HCT116 (cell line): ENCODE results near the gene ARHGEF12. TPM values are rescaled to one million over a fixed set of nuclear protein-coding genes. Genes with fewer than 3 reads are reported as not detected.

ENCODE experiments used
- ATAC-seq: fragments of 200-7000 bp; cut with Tn5 transposase; 2 replicates; pipeline ENCODE4 v1.9.1; 2020; ENCODE audit warnings: mild to moderate bottlenecking, moderate library complexity
- BruUV-seq: library from RNA; stranded (reverse); fragments of 400-500 nt; replicated peaks from 2 replicates; lab custom pipeline; 2021; lab: Mats Ljungman, UMichigan
- CTCF ChIA-PET: fragments of 300-600 bp; sonication (Branson Sonifier 250); formaldehyde crosslinking; loops from one replicate; lab custom pipeline; 2021; ENCODE audit warnings: antibody characterized with exemption; lab: Charles Lee
- POLR2A ChIA-PET: fragments of 300-600, 350-600 bp; sonication (Branson Sonifier 250); formaldehyde crosslinking; loops from one replicate; lab custom pipeline; 2021; ENCODE audit warnings: antibody characterized with exemption; lab: Charles Lee
- RAD21 ChIA-PET, 2 experiments: fragments of 300-600 bp; sonication (Branson Sonifier 250); formaldehyde crosslinking; loops; one replicate each; lab custom pipeline; 2023; ENCODE audit warnings: low total read pairs in 2 of 2; ENCODE audit not compliant: uncharacterized antibody in 2 of 2, unreplicated experiment in 2 of 2, low non-redundant PET in 1 of 2; lab: Charles Lee
- DNase-seq: peaks from one replicate; pipeline ENCODE4 v3.0.0-alpha.2; 2010; ENCODE audit warnings: low read depth, low spot score
- H2AFZ ChIP-seq: fragments of 200-600 bp; shearing (Covaris generic), sonication (generic); 2 replicates; pipeline ENCODE4 v1.6.1; 2017; ENCODE audit warnings: low read depth, mixed run types, mixed read lengths, antibody characterized with exemption, low read length; ENCODE audit not compliant: poor library complexity, severe bottlenecking
- H3K27ac ChIP-seq: 2 replicates; pipeline ENCODE4 v1.5.1; 2012; ENCODE audit warnings: low read depth, low read length
- H3K27me3 ChIP-seq: fragments of 200-600 bp; sonication (generic); 2 replicates; pipeline ENCODE4 v1.6.1; 2016; ENCODE audit warnings: mixed run types, low read length, mixed read lengths; ENCODE audit not compliant: insufficient read depth
- H3K36me3 ChIP-seq, 2 experiments: fragments of 200-500 bp in 1 of 2; fragments of 200-600 bp in 1 of 2; sonication (Bioruptor generic) in 1 of 2; sonication (generic) in 1 of 2; 2 replicates each; pipeline versions ENCODE4 v1.5.1 to v1.6.1; 2014 to 2016; ENCODE audit warnings: low read length in 2 of 2, inconsistent platforms in 1 of 2, mixed read lengths in 1 of 2, mixed run types in 1 of 2; ENCODE audit not compliant: insufficient read depth in 2 of 2, control insufficient read depth in 1 of 2
- H3K4me1 ChIP-seq, 2 experiments: fragments of 200-600 bp in 1 of 2; sonication (generic) in 1 of 2; 2 replicates each; pipeline versions ENCODE4 v1.5.1 to v1.6.1; 2012 to 2017; ENCODE audit warnings: low read length in 2 of 2, inconsistent platforms in 1 of 2, mild to moderate bottlenecking in 1 of 2, mixed read lengths in 1 of 2, mixed run types in 1 of 2, moderate library complexity in 1 of 2; ENCODE audit not compliant: insufficient read depth in 2 of 2, control insufficient read depth in 1 of 2
- H3K4me2 ChIP-seq: fragments of 200-600 bp; sonication (generic); 2 replicates; pipeline ENCODE4 v1.6.1; 2017; ENCODE audit warnings: mixed run types, low read length, mixed read lengths
- H3K4me3 ChIP-seq, 2 experiments: fragments of 200-600 bp in 1 of 2; sonication (generic) in 1 of 2; replicated peaks in 1 of 2; 2 replicates each; pipeline ENCODE4 v1.5.1; 2011 to 2016; ENCODE audit warnings: low read length in 2 of 2, control low read depth in 1 of 2, low read depth in 1 of 2, mild to moderate bottlenecking in 1 of 2, mixed read lengths in 1 of 2, mixed run types in 1 of 2
- H3K79me2 ChIP-seq: fragments of 200-600 bp; sonication (generic); 2 replicates; pipeline ENCODE4 v1.6.1; 2017; ENCODE audit warnings: mild to moderate bottlenecking, mixed run types, low read length, moderate library complexity, mixed read lengths; ENCODE audit not compliant: insufficient read depth
- H3K9ac ChIP-seq: fragments of 200-600 bp; sonication (generic); 2 replicates; pipeline ENCODE4 v1.6.1; 2016; ENCODE audit warnings: low read length, mixed read lengths
- H3K9me2 ChIP-seq: fragments of 200-600 bp; sonication (generic), shearing (Covaris generic); 2 replicates; pipeline ENCODE4 v1.6.1; 2017; ENCODE audit warnings: mixed run types, mild to moderate bottlenecking, moderate library complexity; ENCODE audit not compliant: insufficient read depth
- H3K9me3 ChIP-seq, 2 experiments: fragments of 200-500 bp in 1 of 2; fragments of 200-600 bp in 1 of 2; sonication (Bioruptor generic) in 1 of 2; sonication (generic) in 1 of 2; 2 replicates each; pipeline ENCODE4 v1.6.1; 2014 to 2017; ENCODE audit warnings: low read length in 2 of 2, mixed read lengths in 2 of 2, inconsistent platforms in 1 of 2, low read depth in 1 of 2, mild to moderate bottlenecking in 1 of 2, mixed run types in 1 of 2, moderate library complexity in 1 of 2; ENCODE audit not compliant: control insufficient read depth in 1 of 2, insufficient read depth in 1 of 2
- H4K20me1 ChIP-seq: fragments of 200-600 bp; sonication (generic), shearing (Covaris generic); 2 replicates; pipeline ENCODE4 v1.6.1; 2017; ENCODE audit warnings: mixed run types, mild to moderate bottlenecking, moderate library complexity; ENCODE audit not compliant: insufficient read depth
- CBX3 ChIP-seq: IDR thresholded peaks from 2 replicates; pipeline ENCODE4 v1.6.1; 2012; ENCODE audit warnings: low read depth
- CEBPB ChIP-seq: IDR thresholded peaks from 2 replicates; pipeline ENCODE4 v1.6.1; 2012; ENCODE audit warnings: low read depth
- EGR1 ChIP-seq: IDR thresholded peaks from 2 replicates; pipeline ENCODE4 v1.6.1; 2012; ENCODE audit warnings: low read depth
- ELF1 ChIP-seq: IDR thresholded peaks from 2 replicates; pipeline ENCODE4 v1.6.1; 2012; ENCODE audit warnings: low read depth, borderline replicate concordance
- FOSL1 ChIP-seq: IDR thresholded peaks from 2 replicates; pipeline ENCODE4 v1.6.1; 2012; ENCODE audit warnings: low read depth
- JUND ChIP-seq: IDR thresholded peaks from 2 replicates; pipeline ENCODE4 v1.6.1; 2012
- POLR2A ChIP-seq: IDR thresholded peaks from 2 replicates; pipeline ENCODE4 v1.7.0; 2011; ENCODE audit warnings: borderline replicate concordance; ENCODE audit not compliant: insufficient read depth, insufficient read length; ENCODE audit errors: extremely low read depth
- POLR2AphosphoS5 ChIP-seq: IDR thresholded peaks from 2 replicates; pipeline ENCODE4 v1.6.1; 2011; ENCODE audit warnings: mild to moderate bottlenecking, low read depth, low read length, moderate library complexity
- RAD21 ChIP-seq: IDR thresholded peaks from 2 replicates; pipeline ENCODE4 v1.6.1; 2012; ENCODE audit warnings: low read depth, mild to moderate bottlenecking
- SIN3A ChIP-seq: IDR thresholded peaks from 2 replicates; pipeline ENCODE4 v1.6.1; 2012; ENCODE audit warnings: low read depth
- SP1 ChIP-seq: IDR thresholded peaks from 2 replicates; pipeline ENCODE4 v1.6.1; 2012; ENCODE audit warnings: low read depth
- SRF ChIP-seq: IDR thresholded peaks from 2 replicates; pipeline ENCODE4 v1.6.1; 2012; ENCODE audit warnings: low read depth
- TCF7L2 ChIP-seq: IDR thresholded peaks from 2 replicates; pipeline ENCODE4 v1.7.0; 2011; ENCODE audit warnings: borderline replicate concordance, inconsistent platforms; ENCODE audit not compliant: insufficient read depth, insufficient read length; ENCODE audit errors: extremely low read depth
- YY1 ChIP-seq: IDR thresholded peaks from 2 replicates; pipeline ENCODE4 v1.6.1; 2011; ENCODE audit warnings: low read length, low read depth, moderate library complexity, mild to moderate bottlenecking; ENCODE audit not compliant: insufficient replicate concordance; ENCODE audit errors: extremely low read depth
- intact Hi-C: fragments of 100-400 bp; cut with micrococcal nuclease; formaldehyde crosslinking; loops from 2 replicates; pipeline ENCODE4 v1.10.0; 2022
- total RNA-seq: library from RNA; stranded (reverse); gene quantifications from one replicate; pipeline ENCODE4 v1.2.1, GENCODE V29; 2021; ENCODE audit not compliant: unreplicated experiment
- TF ChIP-seq, protein P1 (sequence below), 3 experiments: fragments of 200-600 bp in 1 of 3; sonication (generic) in 1 of 3; IDR thresholded peaks in 2 of 3; conservative IDR thresholded peaks in 1 of 3; 2 replicates each; pipeline ENCODE4 v1.5.1; 2012 to 2017; ENCODE audit warnings: low read depth in 2 of 3, low read length in 2 of 3, antibody characterized with exemption in 1 of 3, borderline replicate concordance in 1 of 3, control low read depth in 1 of 3, mild to moderate bottlenecking in 1 of 3, mixed read lengths in 1 of 3, mixed run types in 1 of 3, moderate library complexity in 1 of 3; ENCODE audit not compliant: insufficient read depth in 1 of 3
- TF ChIP-seq, protein P2 (sequence below): IDR thresholded peaks from 2 replicates; pipeline ENCODE4 v1.6.1; 2012
- TF ChIP-seq, protein P3 (sequence below): IDR thresholded peaks from 2 replicates; pipeline ENCODE4 v1.6.1; 2012
- TF ChIP-seq, protein P4 (sequence below): IDR thresholded peaks from 2 replicates; pipeline ENCODE4 v1.6.1; 2011; ENCODE audit warnings: mild to moderate bottlenecking, low read length, moderate library complexity; ENCODE audit not compliant: insufficient replicate concordance; ENCODE audit errors: extremely low read depth

The ARHGEF12 gene
- total RNA-seq, 1 experiment from 2014 or later = 81.4 TPM

DNA sequence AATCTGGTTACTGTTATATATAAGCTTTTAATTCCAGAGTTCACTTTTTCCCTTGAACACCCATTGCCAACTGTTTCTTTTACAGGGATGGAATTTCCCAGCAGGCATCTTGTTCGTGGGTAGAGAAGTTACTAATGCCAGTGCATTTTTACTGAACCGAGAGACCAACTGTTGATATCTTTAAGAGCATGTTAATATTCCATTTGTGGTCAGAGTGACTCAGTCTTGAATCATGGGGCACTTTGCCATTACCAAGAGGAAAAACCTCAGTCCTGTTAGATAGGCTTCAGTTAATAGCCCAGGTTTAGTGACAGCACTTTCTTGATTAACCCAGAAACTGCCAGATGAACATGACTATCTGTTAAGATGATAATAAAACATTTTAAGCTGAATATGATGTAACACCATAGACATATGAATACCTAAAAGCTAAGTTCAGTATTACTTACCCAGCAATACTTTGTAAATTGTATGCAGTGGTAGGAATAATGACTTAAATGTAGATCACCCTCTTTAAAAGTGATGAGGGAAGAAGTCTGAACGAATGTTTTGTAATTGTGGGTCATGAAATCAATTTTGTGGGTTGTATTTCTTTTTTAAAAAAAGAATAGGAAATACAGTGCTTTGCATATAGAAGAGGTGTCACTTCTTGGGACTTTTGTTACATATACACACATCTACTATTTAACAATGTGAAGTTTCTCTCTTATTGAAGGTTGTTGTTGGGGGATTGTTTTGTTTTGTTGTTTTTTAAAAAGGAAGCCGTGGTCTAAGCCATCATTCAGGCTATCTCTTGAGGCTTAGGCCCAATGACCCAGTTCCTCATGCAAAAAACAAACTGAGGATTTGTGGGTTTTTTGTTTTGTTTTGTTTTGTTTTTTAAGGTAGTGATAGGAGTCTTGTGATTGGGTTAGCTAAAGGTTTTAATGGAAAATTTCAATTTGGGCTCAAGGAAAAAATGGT is 96.1 kb downstream of the ARHGEF12 start:
- H3K27ac ChIP-seq = peak overlapping the region; percentile 84
- no peak overlapping the region for H2AFZ ChIP-seq
- POLR2A ChIA-PET = no interaction called here
- CTCF ChIA-PET = interaction anchor here (0.7 to 1.1 kb wide), 4 partner anchors 22 to 96 kb away, joined by 3 to 4 read pairs (median 4); partner anchors contain the start of gene ARHGEF12
- BruUV-seq = TSS peak; percentile 36
- ATAC-seq (peak; percentile 92), DNase-seq (peak; percentile 97)
- no peaks in the 10 kb centered on the region for H3K79me2 ChIP-seq
- no peaks in the 10 kb centered on the region for H4K20me1 ChIP-seq
- peak overlapping the region; percentile 2 to 18 for H3K4me3 ChIP-seq
- intact Hi-C loops = loop anchor here (2.0 kb wide), 1 partner anchor 96 kb away; the partner anchor contains the start of gene ARHGEF12
- RAD21 ChIA-PET = no interaction called here
- H3K4me1 ChIP-seq = peaks cover 24 to 35% of the 10 kb centered on the region in 2 experiments
- H3K9ac ChIP-seq = peak overlapping the region; percentile 29
- TF ChIP-seq ELF1 (no peak), CEBPB (peak; percentile 86), TCF7L2 (peak; percentile 36), POLR2A (no peak), RAD21 (peak; percentile 52), JUND (peak; percentile 97), FOSL1 (peak; percentile 100), EGR1 (peak; percentile 35; the same call in 1 of the 2 replicates), SIN3A (peak; percentile 98), POLR2AphosphoS5 (peak; percentile 70; the same call in 1 of the 2 replicates), SP1 (peak; percentile 97), CBX3 (peak; percentile 97), SRF (peak; percentile 91), YY1 (no peak)
- TF ChIP-seq, protein P1, sequence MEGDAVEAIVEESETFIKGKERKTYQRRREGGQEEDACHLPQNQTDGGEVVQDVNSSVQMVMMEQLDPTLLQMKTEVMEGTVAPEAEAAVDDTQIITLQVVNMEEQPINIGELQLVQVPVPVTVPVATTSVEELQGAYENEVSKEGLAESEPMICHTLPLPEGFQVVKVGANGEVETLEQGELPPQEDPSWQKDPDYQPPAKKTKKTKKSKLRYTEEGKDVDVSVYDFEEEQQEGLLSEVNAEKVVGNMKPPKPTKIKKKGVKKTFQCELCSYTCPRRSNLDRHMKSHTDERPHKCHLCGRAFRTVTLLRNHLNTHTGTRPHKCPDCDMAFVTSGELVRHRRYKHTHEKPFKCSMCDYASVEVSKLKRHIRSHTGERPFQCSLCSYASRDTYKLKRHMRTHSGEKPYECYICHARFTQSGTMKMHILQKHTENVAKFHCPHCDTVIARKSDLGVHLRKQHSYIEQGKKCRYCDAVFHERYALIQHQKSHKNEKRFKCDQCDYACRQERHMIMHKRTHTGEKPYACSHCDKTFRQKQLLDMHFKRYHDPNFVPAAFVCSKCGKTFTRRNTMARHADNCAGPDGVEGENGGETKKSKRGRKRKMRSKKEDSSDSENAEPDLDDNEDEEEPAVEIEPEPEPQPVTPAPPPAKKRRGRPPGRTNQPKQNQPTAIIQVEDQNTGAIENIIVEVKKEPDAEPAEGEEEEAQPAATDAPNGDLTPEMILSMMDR (IDR thresholded peaks at IDR 0.05 in 2 of 3, conservative IDR thresholded peaks at IDR 0.05 in 1 of 3; ENCODE audit: borderline replicate concordance in 1 of 3, insufficient read depth in 1 of 3, low read depth in 2 of 3, low read length in 2 of 3) = 0 out of 6 replicates have a peak, but pooled peaks of 1 of the 3 experiments have one; percentile 4
- TF ChIP-seq, protein P2, sequence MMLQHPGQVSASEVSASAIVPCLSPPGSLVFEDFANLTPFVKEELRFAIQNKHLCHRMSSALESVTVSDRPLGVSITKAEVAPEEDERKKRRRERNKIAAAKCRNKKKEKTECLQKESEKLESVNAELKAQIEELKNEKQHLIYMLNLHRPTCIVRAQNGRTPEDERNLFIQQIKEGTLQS = no peak
- TF ChIP-seq, protein P3, sequence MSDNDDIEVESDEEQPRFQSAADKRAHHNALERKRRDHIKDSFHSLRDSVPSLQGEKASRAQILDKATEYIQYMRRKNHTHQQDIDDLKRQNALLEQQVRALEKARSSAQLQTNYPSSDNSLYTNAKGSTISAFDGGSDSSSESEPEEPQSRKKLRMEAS = peak; percentile 64
- TF ChIP-seq, protein P4, sequence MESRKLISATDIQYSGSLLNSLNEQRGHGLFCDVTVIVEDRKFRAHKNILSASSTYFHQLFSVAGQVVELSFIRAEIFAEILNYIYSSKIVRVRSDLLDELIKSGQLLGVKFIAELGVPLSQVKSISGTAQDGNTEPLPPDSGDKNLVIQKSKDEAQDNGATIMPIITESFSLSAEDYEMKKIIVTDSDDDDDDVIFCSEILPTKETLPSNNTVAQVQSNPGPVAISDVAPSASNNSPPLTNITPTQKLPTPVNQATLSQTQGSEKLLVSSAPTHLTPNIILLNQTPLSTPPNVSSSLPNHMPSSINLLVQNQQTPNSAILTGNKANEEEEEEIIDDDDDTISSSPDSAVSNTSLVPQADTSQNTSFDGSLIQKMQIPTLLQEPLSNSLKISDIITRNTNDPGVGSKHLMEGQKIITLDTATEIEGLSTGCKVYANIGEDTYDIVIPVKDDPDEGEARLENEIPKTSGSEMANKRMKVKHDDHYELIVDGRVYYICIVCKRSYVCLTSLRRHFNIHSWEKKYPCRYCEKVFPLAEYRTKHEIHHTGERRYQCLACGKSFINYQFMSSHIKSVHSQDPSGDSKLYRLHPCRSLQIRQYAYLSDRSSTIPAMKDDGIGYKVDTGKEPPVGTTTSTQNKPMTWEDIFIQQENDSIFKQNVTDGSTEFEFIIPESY = peak; percentile 64
- no peaks in the 10 kb centered on the region for H3K27me3 ChIP-seq
- H3K9me2 ChIP-seq = no peaks in the 10 kb centered on the region
- peak overlapping the region; percentile 69 for H3K4me2 ChIP-seq
- peaks cover 0 to 2% of the 10 kb centered on the region in 2 experiments; a peak in 1 of 4 replicates for H3K36me3 ChIP-seq
- H3K9me3 ChIP-seq = no peaks in the 10 kb centered on the region
